ENCODE results near the gene KLHL20.

- TF ChIP-seq CTCF (IDR thresholded peaks at IDR 0.05) (peak in 1 of 7 experiments; percentile 8), POLR2A (IDR thresholded peaks at IDR 0.05) (peak; percentile 30 to 81 (median 75))
Observed at GRCh38 chr1:173824315-173825081, 109.7 kb downstream of the KLHL20 start, which contains the start of the genes CENPL and DARS2.

Measured in body of pancreas (tissue), 4 donors.